ENCODE measurements around the gene SND1. TPM values are rescaled to one million over a fixed set of nuclear protein-coding genes. Genes with fewer than 3 reads are reported as not detected.

Gene SND1
- total RNA-seq, 1 donor from 2014 or later, result 185 TPM

- no peak for DNase-seq (ENCODE audit: extremely low read depth, low read depth, low spot score)
Observed at GRCh38 chr7:128076196-128076795, 424.3 kb downstream of the SND1 start.

DNA sequence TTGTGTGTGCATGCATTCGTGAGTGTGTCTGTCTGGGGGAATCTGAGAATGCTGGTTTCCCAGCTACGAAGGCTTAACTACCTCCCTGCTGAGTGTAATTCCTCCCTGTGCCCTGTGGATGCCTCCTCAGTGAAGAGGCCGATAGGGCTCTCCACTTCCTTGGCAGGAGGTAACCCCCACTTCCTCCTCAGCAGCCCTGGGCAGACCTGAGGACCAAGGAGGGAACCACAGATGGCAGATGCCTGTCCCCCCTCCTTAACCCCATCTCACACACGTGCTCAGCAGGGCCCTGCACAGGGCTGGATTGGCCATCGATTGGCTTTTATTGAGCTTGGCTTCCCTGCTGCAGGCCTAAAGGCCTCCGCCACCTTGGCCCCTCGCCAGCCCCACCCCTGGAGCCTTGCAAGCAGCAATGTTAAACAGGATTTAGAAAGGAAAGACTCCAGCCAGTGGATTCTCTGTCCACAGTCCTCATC, 424.8 kb downstream of the SND1 start:
- no peak for DNase-seq (ENCODE audit: extremely low read depth, low read depth, low spot score)

- DNase-seq (ENCODE audit: extremely low read depth, low read depth, low spot score), result no peak
Observed at GRCh38 chr7:128078309-128078708, 426.3 kb downstream of the SND1 start.

GRCh38 chr7:128080169-128080568, 428.2 kb downstream of the SND1 start:
- DNase-seq (ENCODE audit: extremely low read depth, low read depth, low spot score), result no peak

DNA sequence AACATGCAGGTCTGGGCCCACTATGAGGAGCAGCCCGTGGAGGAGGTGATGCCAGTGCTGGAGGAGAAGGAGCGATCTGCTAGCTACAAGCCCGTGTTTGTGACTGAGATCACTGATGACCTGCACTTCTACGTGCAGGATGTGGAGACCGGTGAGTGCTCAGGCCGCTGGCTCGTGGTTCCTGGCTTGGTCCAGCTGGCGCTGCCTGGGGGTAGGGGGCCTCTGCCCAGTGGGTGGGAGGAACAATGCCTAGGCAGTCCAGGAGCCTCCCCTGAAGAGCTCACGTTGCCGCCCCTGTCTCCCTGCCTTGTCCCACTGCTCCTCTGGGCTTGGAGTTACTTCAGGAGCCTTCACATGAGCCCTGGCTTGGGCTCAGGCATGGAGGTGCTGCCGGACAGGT, 429.4 kb downstream of the SND1 start:
- no peak for DNase-seq (ENCODE audit: extremely low read depth, low read depth, low spot score)

DNA sequence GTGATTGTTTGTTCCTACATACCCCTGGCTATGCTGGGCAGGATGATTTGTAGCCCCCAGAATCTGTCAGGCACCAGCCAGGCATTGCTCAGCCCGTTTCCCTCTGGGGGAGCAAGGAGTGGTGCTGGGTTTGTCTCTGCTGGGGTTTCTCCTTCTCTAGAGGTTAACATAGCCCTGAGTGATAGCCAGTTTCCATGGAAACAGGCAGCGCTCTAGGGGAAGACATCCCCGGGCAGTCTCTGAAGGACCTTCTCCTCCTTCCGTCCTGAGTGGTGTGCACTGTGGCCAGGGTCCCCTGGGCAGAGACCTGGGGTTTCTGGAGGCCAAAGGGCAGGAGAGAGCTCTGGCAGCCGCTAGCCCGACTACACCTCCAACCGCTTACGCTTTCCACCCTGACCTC, 429.8 kb downstream of the SND1 start:
- DNase-seq (ENCODE audit: extremely low read depth, low read depth, low spot score), result no peak

GRCh38 chr7:128082431-128082830, 430.4 kb downstream of the SND1 start:
- no peak for DNase-seq (ENCODE audit: extremely low read depth, low read depth, low spot score)

GRCh38 chr7:128084896-128085608, 433.1 kb downstream of the SND1 start:
- no peak for DNase-seq (ENCODE audit: extremely low read depth, low read depth, low spot score)

- no peak for DNase-seq (ENCODE audit: extremely low read depth, low read depth, low spot score)
Observed at GRCh38 chr7:128090492-128090891, 438.5 kb downstream of the SND1 start.

DNA sequence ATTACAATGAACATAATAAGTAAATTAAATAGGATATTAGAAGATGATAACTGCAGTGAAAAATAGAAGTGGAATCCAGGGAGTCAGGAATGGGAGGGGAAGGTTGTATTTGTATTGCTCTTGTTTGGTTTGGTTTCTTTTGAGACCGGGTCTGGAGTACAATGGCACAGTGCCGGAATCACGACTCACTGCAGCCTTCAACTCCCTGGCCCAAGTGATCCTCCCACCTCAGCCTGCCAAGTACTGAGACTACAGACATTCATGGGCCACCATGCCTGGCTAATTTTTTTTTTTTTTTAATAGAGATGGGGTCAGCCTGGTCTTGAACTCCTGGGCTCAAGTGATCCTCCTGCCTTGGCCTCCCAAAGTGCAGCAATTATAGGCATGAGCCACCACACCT, 439.1 kb downstream of the SND1 start:
- no peak for DNase-seq (ENCODE audit: extremely low read depth, low read depth, low spot score)

DNA sequence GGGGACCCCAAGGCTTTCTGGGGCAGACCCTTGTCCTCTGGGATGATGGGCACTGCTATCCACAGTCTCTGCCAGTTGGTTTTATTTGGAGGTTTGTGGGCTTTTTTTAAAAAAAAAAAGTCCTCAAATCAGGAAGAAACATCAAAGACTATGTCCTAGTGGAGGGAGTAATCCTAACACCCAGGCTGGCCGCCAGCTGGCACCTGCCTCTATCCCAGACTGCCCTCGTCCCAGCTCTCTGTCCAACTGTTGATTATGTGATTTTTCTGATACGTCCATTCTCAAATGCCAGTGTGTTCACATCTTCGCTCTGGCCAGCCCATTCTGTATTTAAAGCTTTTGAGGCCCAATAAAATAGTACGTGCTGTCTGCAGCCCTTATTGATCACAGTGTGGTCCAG, 440.2 kb downstream of the SND1 start:
- no peak for DNase-seq (ENCODE audit: extremely low read depth, low read depth, low spot score)

- DNase-seq (ENCODE audit: extremely low read depth, low read depth, low spot score), result no peak
Observed at GRCh38 chr7:128093614-128094570, 441.9 kb downstream of the SND1 start.

DNA sequence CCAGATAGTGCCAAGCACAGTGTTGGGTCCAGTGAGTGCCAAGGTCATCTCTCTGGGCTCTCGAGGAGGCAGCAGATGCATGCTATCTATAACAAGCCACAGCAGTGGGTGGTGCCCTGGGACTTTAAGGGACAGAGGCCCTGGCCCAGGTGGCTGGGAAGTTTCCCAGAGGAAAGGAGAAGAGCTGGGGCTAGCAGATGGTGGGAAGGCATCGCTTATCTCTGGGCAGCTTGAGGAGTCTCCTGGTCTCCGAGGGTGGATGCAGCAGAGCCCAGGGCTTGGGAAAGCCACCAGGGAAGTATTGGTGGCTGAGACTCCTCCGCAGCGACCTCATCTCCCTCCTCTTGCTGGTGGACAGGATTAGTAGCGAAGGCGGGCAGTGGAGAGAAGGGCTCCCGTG, 442.7 kb downstream of the SND1 start:
- DNase-seq (ENCODE audit: extremely low read depth, low read depth, low spot score), result no peak

DNA sequence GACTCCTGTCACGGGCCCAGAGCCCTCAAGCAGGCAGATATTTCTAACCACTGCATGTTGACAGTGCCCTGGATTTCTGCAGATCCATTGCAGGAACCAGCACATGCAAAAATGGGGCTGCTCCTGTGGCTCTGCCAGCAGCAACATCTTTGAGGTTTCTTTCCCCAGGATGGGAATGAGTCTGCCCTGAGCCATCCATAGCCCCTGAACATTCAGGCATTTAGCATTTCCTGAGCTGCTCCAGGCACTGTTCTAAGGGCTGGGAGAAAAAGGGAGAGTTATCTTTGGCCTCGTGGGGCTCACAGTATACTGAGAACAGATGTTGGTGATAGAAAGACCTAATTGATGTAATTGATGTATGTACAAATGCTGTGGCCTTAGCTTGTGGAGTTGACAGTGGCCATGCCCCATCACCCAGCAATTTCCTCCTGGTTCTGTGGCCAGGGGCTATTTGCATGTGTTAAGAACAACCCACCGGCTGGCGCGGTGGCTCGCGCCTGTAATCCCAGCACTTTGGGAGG, 445.3 kb downstream of the SND1 start:
- DNase-seq (ENCODE audit: extremely low read depth, low read depth, low spot score), result no peak

GRCh38 chr7:128098629-128099028, 446.6 kb downstream of the SND1 start:
- DNase-seq (ENCODE audit: extremely low read depth, low read depth, low spot score), result no peak

DNA sequence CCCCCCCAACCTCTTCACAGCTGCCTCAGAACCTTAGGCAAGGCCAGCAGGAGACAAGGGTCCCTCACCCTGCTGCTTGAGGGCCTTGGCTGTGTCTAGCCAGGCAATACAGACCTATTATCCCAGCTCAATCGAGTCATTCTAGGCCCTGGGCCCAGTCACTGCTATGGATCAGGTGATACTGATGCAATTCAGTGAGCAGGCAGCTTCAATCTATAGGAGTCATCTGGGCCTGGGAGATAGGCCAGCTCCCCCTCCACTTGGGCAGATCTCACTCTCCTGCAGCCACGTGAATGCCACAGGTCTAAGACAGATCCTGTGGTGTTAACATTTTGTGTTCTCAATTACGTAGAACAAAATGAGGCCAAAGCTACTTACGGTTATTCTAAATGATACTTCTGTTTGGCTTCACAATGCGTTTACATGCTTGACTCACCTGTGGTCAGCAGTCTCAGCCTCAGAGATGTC, 447.2 kb downstream of the SND1 start:
- DNase-seq (ENCODE audit: extremely low read depth, low read depth, low spot score), result no peak

- DNase-seq (ENCODE audit: extremely low read depth, low read depth, low spot score), result no peak
Observed at GRCh38 chr7:128100225-128100948, 448.4 kb downstream of the SND1 start.

DNA sequence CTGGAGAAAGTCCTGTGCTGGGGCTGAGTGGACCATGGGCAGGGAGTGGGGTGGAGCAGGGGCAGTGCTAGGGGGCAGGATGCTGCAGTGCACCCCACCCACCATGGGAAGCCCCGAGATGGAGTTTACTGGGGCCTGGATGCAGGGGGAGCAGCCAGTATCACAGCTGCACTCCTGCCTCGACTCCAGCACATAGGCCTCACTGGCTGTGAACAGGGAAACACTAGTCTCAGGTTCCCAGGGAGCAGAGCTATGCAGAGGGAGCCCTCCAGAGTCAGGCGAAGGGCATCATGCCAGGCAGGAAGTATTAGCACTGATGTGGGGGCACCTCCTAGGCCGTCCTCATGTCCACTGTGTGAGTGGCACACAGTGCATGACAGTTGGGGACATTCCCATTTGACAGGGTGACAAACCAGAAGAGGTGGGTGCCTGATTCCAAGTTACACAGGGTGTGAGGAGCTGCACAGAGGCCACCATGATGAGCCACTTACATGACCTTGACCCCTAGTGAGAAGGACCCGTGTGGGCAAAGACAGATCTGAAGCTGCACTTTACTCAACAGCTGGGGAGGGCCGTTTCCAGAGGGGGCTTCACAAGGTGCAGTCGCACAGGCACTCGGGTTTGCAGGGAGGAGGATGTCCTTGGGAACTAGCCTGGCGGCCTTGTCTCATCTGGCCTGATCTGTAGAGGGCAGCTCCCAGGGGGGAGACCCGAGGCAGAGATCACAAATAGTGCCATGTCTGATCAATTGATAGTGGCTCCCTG, 449.1 kb downstream of the SND1 start:
- no peak for DNase-seq (ENCODE audit: extremely low read depth, low read depth, low spot score)

- DNase-seq (ENCODE audit: extremely low read depth, low read depth, low spot score), result no peak
Observed at GRCh38 chr7:128102490-128103291, 450.7 kb downstream of the SND1 start.
